Activated T-cell treated with anti-CD3 and anti-CD28 coated beads, Interleukin-2, amount 50 U/mL, for 24 hours (primary cell): ENCODE measurements around the gene AMMECR1.
A peak's percentile ranks its signal among the peaks of the same experiment; 100 is the strongest.

ENCODE experiments used
- DNase-seq: peaks from one replicate; pipeline ENCODE4 v3.0.0-alpha.2; 2020
- H3K27ac Mint-ChIP-seq: 2 replicates; pipeline ENCODE4 v1.8.0; 2020; ENCODE audit warnings: mild to moderate bottlenecking, mixed read lengths
- H3K27me3 Mint-ChIP-seq: 2 replicates; pipeline ENCODE4 v1.8.0; 2020; ENCODE audit warnings: mixed read lengths
- H3K36me3 Mint-ChIP-seq: 2 replicates; pipeline ENCODE4 v1.8.0; 2020; ENCODE audit warnings: low read depth, mixed read lengths
- H3K4me1 Mint-ChIP-seq: 2 replicates; pipeline ENCODE4 v1.8.0; 2020; ENCODE audit warnings: low read depth, mixed read lengths
- H3K4me3 Mint-ChIP-seq: 2 replicates; pipeline ENCODE4 v1.8.0; 2020; ENCODE audit warnings: mild to moderate bottlenecking, moderate library complexity, mixed read lengths
- H3K9me3 Mint-ChIP-seq: 2 replicates; pipeline ENCODE4 v1.8.0; 2020; ENCODE audit warnings: mixed read lengths

The AMMECR1 gene

GRCh38 chrX:110294087-110294486, 23.8 kb downstream of the AMMECR1 start:
- DNase-seq, result no peak
- no peak overlapping the region for H3K4me3 Mint-ChIP-seq
- peaks cover 13% of the 10 kb centered on the region for H3K9me3 Mint-ChIP-seq
- no peak overlapping the region for H3K27ac Mint-ChIP-seq
- no peaks in the 10 kb centered on the region for H3K27me3 Mint-ChIP-seq
- H3K4me1 Mint-ChIP-seq, result peaks cover 15% of the 10 kb centered on the region
- H3K36me3 Mint-ChIP-seq, result peaks cover 11% of the 10 kb centered on the region

GRCh38 chrX:110293658-110294057, 24.2 kb downstream of the AMMECR1 start:
- H3K27ac Mint-ChIP-seq, result no peak overlapping the region

GRCh38 chrX:110287605-110288004, 30.3 kb downstream of the AMMECR1 start:
- H3K9me3 Mint-ChIP-seq, result peaks cover 5% of the 10 kb centered on the region
- no peak for DNase-seq
- peaks cover 20% of the 10 kb centered on the region for H3K36me3 Mint-ChIP-seq
- H3K27ac Mint-ChIP-seq, result no peak overlapping the region
- H3K4me3 Mint-ChIP-seq, result no peak overlapping the region
- peaks cover 24% of the 10 kb centered on the region for H3K4me1 Mint-ChIP-seq
- peaks cover 15% of the 10 kb centered on the region for H3K27me3 Mint-ChIP-seq

More at GRCh38 chrX:110293658-110294057, 24.2 kb downstream of the AMMECR1 start:
- Mint-ChIP-seq H3K27me3 (no peaks in the 10 kb centered on the region), H3K9me3 (peaks cover 13% of the 10 kb centered on the region), H3K36me3 (peaks cover 11% of the 10 kb centered on the region), H3K4me3 (no peak overlapping the region), H3K4me1 (peaks cover 15% of the 10 kb centered on the region)
- no peak for DNase-seq

GRCh38 chrX:110286106-110286505, 31.8 kb downstream of the AMMECR1 start:
- Mint-ChIP-seq H3K36me3 (peaks cover 20% of the 10 kb centered on the region), H3K4me1 (peaks cover 33% of the 10 kb centered on the region), H3K4me3 (no peak overlapping the region), H3K9me3 (peaks cover 5% of the 10 kb centered on the region), H3K27me3 (peaks cover 22% of the 10 kb centered on the region), H3K27ac (no peak overlapping the region)
- no peak for DNase-seq

GRCh38 chrX:110284159-110284558, 33.7 kb downstream of the AMMECR1 start:
- Mint-ChIP-seq H3K4me1 (peaks cover 26% of the 10 kb centered on the region), H3K27ac (no peak overlapping the region), H3K27me3 (peaks cover 22% of the 10 kb centered on the region), H3K36me3 (peaks cover 20% of the 10 kb centered on the region), H3K9me3 (peaks cover 5% of the 10 kb centered on the region), H3K4me3 (no peak overlapping the region)
- DNase-seq, result no peak

- DNase-seq, result no peak
- H3K27me3 Mint-ChIP-seq, result peaks cover 20% of the 10 kb centered on the region
- peaks cover 5% of the 10 kb centered on the region for H3K9me3 Mint-ChIP-seq
- no peak overlapping the region for H3K4me3 Mint-ChIP-seq
- no peak overlapping the region for H3K27ac Mint-ChIP-seq
- H3K36me3 Mint-ChIP-seq, result peaks cover 20% of the 10 kb centered on the region
- H3K4me1 Mint-ChIP-seq, result peaks cover 29% of the 10 kb centered on the region
Observed at GRCh38 chrX:110282922-110283321, 35.0 kb downstream of the AMMECR1 start.

- no peak for DNase-seq
- peaks cover 19% of the 10 kb centered on the region for H3K27me3 Mint-ChIP-seq
- no peak overlapping the region for H3K27ac Mint-ChIP-seq
- peaks cover 12% of the 10 kb centered on the region for H3K36me3 Mint-ChIP-seq
- H3K4me1 Mint-ChIP-seq, result peaks cover 30% of the 10 kb centered on the region
- H3K4me3 Mint-ChIP-seq, result no peak overlapping the region
- peaks cover 5% of the 10 kb centered on the region for H3K9me3 Mint-ChIP-seq
Observed at GRCh38 chrX:110281377-110281776, 36.5 kb downstream of the AMMECR1 start.

- peaks cover 5% of the 10 kb centered on the region for H3K9me3 Mint-ChIP-seq
- H3K27me3 Mint-ChIP-seq, result peaks cover 19% of the 10 kb centered on the region
Observed at GRCh38 chrX:110280954-110281353, 36.9 kb downstream of the AMMECR1 start.

GRCh38 chrX:110277609-110278008, 40.3 kb downstream of the AMMECR1 start:
- Mint-ChIP-seq H3K27me3 (peaks cover 11% of the 10 kb centered on the region), H3K27ac (no peak overlapping the region), H3K36me3 (peaks cover 2% of the 10 kb centered on the region), H3K4me1 (peaks cover 20% of the 10 kb centered on the region), H3K9me3 (no peaks in the 10 kb centered on the region), H3K4me3 (no peak overlapping the region)
- no peak for DNase-seq

More at GRCh38 chrX:110280954-110281353, 36.9 kb downstream of the AMMECR1 start:
- DNase-seq, result no peak
- H3K36me3 Mint-ChIP-seq, result peaks cover 11% of the 10 kb centered on the region
- H3K27ac Mint-ChIP-seq, result no peak overlapping the region
- no peak overlapping the region for H3K4me3 Mint-ChIP-seq
- H3K4me1 Mint-ChIP-seq, result peaks cover 27% of the 10 kb centered on the region

GRCh38 chrX:110276778-110277177, 41.1 kb downstream of the AMMECR1 start:
- peaks cover 2% of the 10 kb centered on the region for H3K36me3 Mint-ChIP-seq
- peaks cover 17% of the 10 kb centered on the region for H3K4me1 Mint-ChIP-seq
- DNase-seq, result no peak
- H3K4me3 Mint-ChIP-seq, result no peak overlapping the region
- peaks cover 11% of the 10 kb centered on the region for H3K27me3 Mint-ChIP-seq
- no peaks in the 10 kb centered on the region for H3K9me3 Mint-ChIP-seq
- H3K27ac Mint-ChIP-seq, result no peak overlapping the region

- peaks cover 42% of the 10 kb centered on the region for H3K4me1 Mint-ChIP-seq
- H3K4me3 Mint-ChIP-seq, result no peak overlapping the region
- no peaks in the 10 kb centered on the region for H3K36me3 Mint-ChIP-seq
- H3K27me3 Mint-ChIP-seq, result peaks cover 9% of the 10 kb centered on the region
- no peak overlapping the region for H3K27ac Mint-ChIP-seq
- no peak for DNase-seq
- no peaks in the 10 kb centered on the region for H3K9me3 Mint-ChIP-seq
Observed at GRCh38 chrX:110268886-110269285, 49.0 kb downstream of the AMMECR1 start.

- H3K4me3 Mint-ChIP-seq, result no peak overlapping the region
- H3K4me1 Mint-ChIP-seq, result peaks cover 42% of the 10 kb centered on the region
- H3K9me3 Mint-ChIP-seq, result no peaks in the 10 kb centered on the region
- peak overlapping the region; percentile 35 for H3K27ac Mint-ChIP-seq
- DNase-seq, result no peak
- H3K27me3 Mint-ChIP-seq, result peaks cover 9% of the 10 kb centered on the region
- no peaks in the 10 kb centered on the region for H3K36me3 Mint-ChIP-seq
Observed at GRCh38 chrX:110268395-110268794, 49.5 kb downstream of the AMMECR1 start.

- Mint-ChIP-seq H3K9me3 (no peaks in the 10 kb centered on the region), H3K27me3 (peaks cover 9% of the 10 kb centered on the region), H3K36me3 (no peaks in the 10 kb centered on the region), H3K27ac (peak overlapping the region; percentile 35), H3K4me3 (no peak overlapping the region), H3K4me1 (peaks cover 42% of the 10 kb centered on the region)
- DNase-seq, result no peak
Observed at GRCh38 chrX:110267874-110268273, 50.0 kb downstream of the AMMECR1 start.

GRCh38 chrX:110265661-110266060, 52.2 kb downstream of the AMMECR1 start:
- H3K4me3 Mint-ChIP-seq, result no peak overlapping the region
- peaks cover 8% of the 10 kb centered on the region for H3K27me3 Mint-ChIP-seq
- H3K9me3 Mint-ChIP-seq, result no peaks in the 10 kb centered on the region
- peaks cover 4% of the 10 kb centered on the region for H3K36me3 Mint-ChIP-seq
- no peak for DNase-seq
- H3K27ac Mint-ChIP-seq, result no peak overlapping the region
- peaks cover 40% of the 10 kb centered on the region for H3K4me1 Mint-ChIP-seq

GRCh38 chrX:110259117-110259516, 58.8 kb downstream of the AMMECR1 start:
- Mint-ChIP-seq H3K27me3 (peaks cover 8% of the 10 kb centered on the region), H3K4me1 (peaks cover 28% of the 10 kb centered on the region), H3K27ac (no peak overlapping the region), H3K36me3 (peaks cover 4% of the 10 kb centered on the region), H3K4me3 (no peak overlapping the region), H3K9me3 (no peaks in the 10 kb centered on the region)
- no peak for DNase-seq

GRCh38 chrX:110258552-110258951, 59.3 kb downstream of the AMMECR1 start:
- H3K9me3 Mint-ChIP-seq, result no peaks in the 10 kb centered on the region

More at GRCh38 chrX:110258552-110258951, 59.3 kb downstream of the AMMECR1 start:
- no peak overlapping the region for H3K4me3 Mint-ChIP-seq
- no peak for DNase-seq
- H3K27me3 Mint-ChIP-seq, result peaks cover 8% of the 10 kb centered on the region
- peaks cover 28% of the 10 kb centered on the region for H3K4me1 Mint-ChIP-seq
- H3K36me3 Mint-ChIP-seq, result peaks cover 4% of the 10 kb centered on the region
- H3K27ac Mint-ChIP-seq, result no peak overlapping the region
